ENCODE data around the gene SMARCB1.
A peak's percentile ranks its signal among the peaks of the same experiment; 100 is the strongest.
"Not testable (repeated sequence)": the region's sequence is repeated elsewhere in the genome, so short reads cannot be mapped to it uniquely, and the experiment has no call there.

Gene SMARCB1

GRCh38 chr22:23846081-23846469 lies 59.3 kb downstream of the SMARCB1 start:
- DNase-seq (ENCODE audit: low read depth): no peak

- DNase-seq (ENCODE audit: low read depth): no peak
These were observed 60.6 kb downstream of the SMARCB1 start for GRCh38 chr22:23847310-23847920.

- no peak for DNase-seq (ENCODE audit: low read depth)
These were observed 61.5 kb downstream of the SMARCB1 start for GRCh38 chr22:23847991-23848864.

- DNase-seq (ENCODE audit: low read depth): no peak
These were observed 62.5 kb downstream of the SMARCB1 start for GRCh38 chr22:23849009-23850006.

- no peak for DNase-seq (ENCODE audit: low read depth)
These were observed 63.4 kb downstream of the SMARCB1 start for GRCh38 chr22:23850136-23850611.

GRCh38 chr22:23856721-23857605 lies 70.2 kb downstream of the SMARCB1 start:
- DNase-seq (ENCODE audit: low read depth): no peak

- DNase-seq (ENCODE audit: low read depth): peak; percentile 88
These were observed 71.1 kb downstream of the SMARCB1 start, which contains the start of gene SLC2A11 for GRCh38 chr22:23857606-23858483. SLC2A11 (plus strand) TSS chr22:23857875; CDS start chr22:23858000, 125 bp downstream.

GRCh38 chr22:23858484-23858815 lies 71.7 kb downstream of the SMARCB1 start:
- DNase-seq (ENCODE audit: low read depth): no peak

- DNase-seq (ENCODE audit: low read depth): no peak
These were observed 72.4 kb downstream of the SMARCB1 start for GRCh38 chr22:23859201-23859600.

- not testable (repeated sequence) for DNase-seq (ENCODE audit: low read depth)
These were observed 73.4 kb downstream of the SMARCB1 start for GRCh38 chr22:23860187-23860586.

GRCh38 chr22:23862103-23862502 lies 75.3 kb downstream of the SMARCB1 start:
- no peak for DNase-seq (ENCODE audit: low read depth)

GRCh38 chr22:23864499-23865154 lies 77.9 kb downstream of the SMARCB1 start:
- DNase-seq (ENCODE audit: low read depth): not testable (repeated sequence)

- no peak for DNase-seq (ENCODE audit: low read depth)
These were observed 81.8 kb downstream of the SMARCB1 start for GRCh38 chr22:23868580-23868979.

- no peak for DNase-seq (ENCODE audit: low read depth)
These were observed 88.1 kb downstream of the SMARCB1 start for GRCh38 chr22:23874871-23875270.

GRCh38 chr22:23875801-23876200 lies 89.0 kb downstream of the SMARCB1 start:
- DNase-seq (ENCODE audit: low read depth): no peak

GRCh38 chr22:23877566-23877965 lies 90.8 kb downstream of the SMARCB1 start:
- DNase-seq (ENCODE audit: low read depth): no peak

GRCh38 chr22:23878219-23878618 lies 91.5 kb downstream of the SMARCB1 start:
- DNase-seq (ENCODE audit: low read depth): no peak

- DNase-seq (ENCODE audit: low read depth): no peak
These were observed 95.6 kb downstream of the SMARCB1 start for GRCh38 chr22:23882370-23882769.

- DNase-seq (ENCODE audit: low read depth): no peak
These were observed 96.9 kb downstream of the SMARCB1 start for GRCh38 chr22:23883658-23884057.

All from HS-27A (cell line).